ENCODE measurements around the gene MTF2.

The MTF2 gene

GRCh38 chr1:93061895-93062792 lies 16.9 kb upstream of the MTF2 start:
- H3K4me3 ChIP-seq (ENCODE audit: low read depth, low read length), result no peak overlapping the region
- TF ChIP-seq CTCF (IDR thresholded peaks at IDR 0.05; ENCODE audit: low read depth, low read length), result peak; percentile 26

- H3K4me3 ChIP-seq (ENCODE audit: low read depth, low read length), result no peak overlapping the region
- no peak for TF ChIP-seq CTCF (IDR thresholded peaks at IDR 0.05; ENCODE audit: low read depth, low read length)
These were observed 2.8 kb upstream of the MTF2 start for GRCh38 chr1:93076268-93076667.

- peak overlapping the region; percentile 97 for H3K4me3 ChIP-seq (ENCODE audit: low read depth, low read length)
- no peak for TF ChIP-seq CTCF (IDR thresholded peaks at IDR 0.05; ENCODE audit: low read depth, low read length)
These were observed 880 bp upstream of the MTF2 start for GRCh38 chr1:93078203-93078602.

- TF ChIP-seq CTCF (IDR thresholded peaks at IDR 0.05; ENCODE audit: low read depth, low read length), result no peak
- peak overlapping the region; percentile 97 for H3K4me3 ChIP-seq (ENCODE audit: low read depth, low read length)
These were observed 471 bp upstream of the MTF2 start for GRCh38 chr1:93078638-93078985.

- TF ChIP-seq CTCF (IDR thresholded peaks at IDR 0.05; ENCODE audit: low read depth, low read length), result no peak
- H3K4me3 ChIP-seq (ENCODE audit: low read depth, low read length), result peak overlapping the region; percentile 97
These were observed 630 bp downstream of the MTF2 start for GRCh38 chr1:93079685-93080141.

GRCh38 chr1:93080179-93080823 lies 1.2 kb downstream of the MTF2 start:
- H3K4me3 ChIP-seq (ENCODE audit: low read depth, low read length), result peak overlapping the region; percentile 97
- TF ChIP-seq CTCF (IDR thresholded peaks at IDR 0.05; ENCODE audit: low read depth, low read length), result peak; percentile 22; the same call in 1 of the 2 replicates

- peak overlapping the region; percentile 97 for H3K4me3 ChIP-seq (ENCODE audit: low read depth, low read length)
- no peak for TF ChIP-seq CTCF (IDR thresholded peaks at IDR 0.05; ENCODE audit: low read depth, low read length)
These were observed 2.6 kb downstream of the MTF2 start for GRCh38 chr1:93081716-93082115.

All from WI38 (cell line).